ENCODE measurements around the gene ITGAD. TPM values are rescaled to one million over a fixed set of nuclear protein-coding genes. Genes with fewer than 3 reads are reported as not detected.

ITGAD gene
- total RNA-seq, 1 experiment from 2014 or later, result not detected

DNA sequence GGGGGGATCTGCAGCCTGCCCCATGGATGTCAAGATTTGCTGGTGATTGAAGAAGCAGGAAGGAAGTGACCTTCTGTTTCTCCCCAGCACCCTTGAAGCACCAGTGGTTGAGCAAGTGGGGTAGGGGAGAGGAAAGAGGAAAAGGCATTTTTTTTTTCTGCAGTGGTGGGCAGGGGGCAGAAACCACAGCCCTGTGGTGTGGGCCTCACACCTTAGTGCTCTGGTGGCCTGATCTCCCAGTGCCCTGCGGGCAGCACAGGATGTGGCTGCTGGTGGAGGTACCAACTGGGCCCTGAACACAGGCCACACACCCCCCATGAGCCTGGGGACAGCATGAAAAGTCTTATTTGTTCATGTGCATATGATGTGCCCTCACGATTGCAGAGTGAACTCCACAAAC lies 7.1 kb downstream of the ITGAD start:
- no peak overlapping the region for H3K4me3 Mint-ChIP-seq

DNA sequence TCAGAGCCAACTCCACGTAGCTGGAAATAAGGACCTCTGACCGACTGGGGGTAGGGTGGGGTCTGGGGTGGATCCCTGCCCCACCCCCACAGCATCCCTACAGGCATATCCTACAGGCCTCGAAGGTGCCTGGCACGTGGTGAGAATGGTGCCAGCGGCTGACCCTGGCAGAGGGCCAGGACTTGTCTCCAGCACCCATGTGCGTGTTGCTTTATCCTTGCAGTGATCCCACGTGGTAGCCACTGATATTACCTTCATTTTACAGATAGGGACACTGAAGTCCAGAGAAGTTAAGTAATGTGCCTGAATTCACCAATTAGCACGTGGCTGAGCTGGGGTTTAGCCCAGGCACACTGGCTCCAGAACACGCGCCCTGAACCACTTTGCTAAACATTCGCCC lies 8.3 kb downstream of the ITGAD start:
- Mint-ChIP-seq H3K27ac (no peak overlapping the region), H3K27me3 (ENCODE audit: low read depth) (no peaks in the 10 kb centered on the region; the same call in 1 of the 2 replicates), H3K4me3 (no peak overlapping the region), H3K4me1 (no peaks in the 10 kb centered on the region), H3K36me3 (no peaks in the 10 kb centered on the region), H3K9me3 (peaks cover 11% of the 10 kb centered on the region)
- TF ChIP-seq, protein P1, sequence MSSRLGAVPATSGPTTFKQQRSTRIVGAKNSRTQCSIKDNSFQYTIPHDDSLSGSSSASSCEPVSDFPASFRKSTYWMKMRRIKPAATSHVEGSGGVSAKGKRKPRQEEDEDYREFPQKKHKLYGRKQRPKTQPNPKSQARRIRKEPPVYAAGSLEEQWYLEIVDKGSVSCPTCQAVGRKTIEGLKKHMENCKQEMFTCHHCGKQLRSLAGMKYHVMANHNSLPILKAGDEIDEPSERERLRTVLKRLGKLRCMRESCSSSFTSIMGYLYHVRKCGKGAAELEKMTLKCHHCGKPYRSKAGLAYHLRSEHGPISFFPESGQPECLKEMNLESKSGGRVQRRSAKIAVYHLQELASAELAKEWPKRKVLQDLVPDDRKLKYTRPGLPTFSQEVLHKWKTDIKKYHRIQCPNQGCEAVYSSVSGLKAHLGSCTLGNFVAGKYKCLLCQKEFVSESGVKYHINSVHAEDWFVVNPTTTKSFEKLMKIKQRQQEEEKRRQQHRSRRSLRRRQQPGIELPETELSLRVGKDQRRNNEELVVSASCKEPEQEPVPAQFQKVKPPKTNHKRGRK (CRISPR knock-in tag; IDR thresholded peaks at IDR 0.05; ENCODE audit: borderline replicate concordance), result no peak
- TF ChIP-seq, protein P2, sequence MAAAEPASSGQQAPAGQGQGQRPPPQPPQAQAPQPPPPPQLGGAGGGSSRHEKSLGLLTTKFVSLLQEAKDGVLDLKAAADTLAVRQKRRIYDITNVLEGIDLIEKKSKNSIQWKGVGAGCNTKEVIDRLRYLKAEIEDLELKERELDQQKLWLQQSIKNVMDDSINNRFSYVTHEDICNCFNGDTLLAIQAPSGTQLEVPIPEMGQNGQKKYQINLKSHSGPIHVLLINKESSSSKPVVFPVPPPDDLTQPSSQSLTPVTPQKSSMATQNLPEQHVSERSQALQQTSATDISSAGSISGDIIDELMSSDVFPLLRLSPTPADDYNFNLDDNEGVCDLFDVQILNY (CRISPR knock-in tag; IDR thresholded peaks at IDR 0.05), result no peak
- TF ChIP-seq ATF1 (CRISPR knock-in tag; IDR thresholded peaks at IDR 0.05) (no peak), ZBTB21 (CRISPR knock-in tag; IDR thresholded peaks at IDR 0.05; ENCODE audit: borderline replicate concordance) (no peak), FOXP1 (CRISPR knock-in tag; IDR thresholded peaks at IDR 0.05; ENCODE audit: borderline replicate concordance) (no peak), FOXJ3 (CRISPR knock-in tag; IDR thresholded peaks at IDR 0.05; ENCODE audit: borderline replicate concordance) (no peak), PRRX2 (CRISPR knock-in tag; IDR thresholded peaks at IDR 0.05) (no peak)
- TF ChIP-seq, protein P3, sequence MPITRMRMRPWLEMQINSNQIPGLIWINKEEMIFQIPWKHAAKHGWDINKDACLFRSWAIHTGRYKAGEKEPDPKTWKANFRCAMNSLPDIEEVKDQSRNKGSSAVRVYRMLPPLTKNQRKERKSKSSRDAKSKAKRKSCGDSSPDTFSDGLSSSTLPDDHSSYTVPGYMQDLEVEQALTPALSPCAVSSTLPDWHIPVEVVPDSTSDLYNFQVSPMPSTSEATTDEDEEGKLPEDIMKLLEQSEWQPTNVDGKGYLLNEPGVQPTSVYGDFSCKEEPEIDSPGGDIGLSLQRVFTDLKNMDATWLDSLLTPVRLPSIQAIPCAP (CRISPR knock-in tag; IDR thresholded peaks at IDR 0.05), result no peak
- TF ChIP-seq, protein P4, sequence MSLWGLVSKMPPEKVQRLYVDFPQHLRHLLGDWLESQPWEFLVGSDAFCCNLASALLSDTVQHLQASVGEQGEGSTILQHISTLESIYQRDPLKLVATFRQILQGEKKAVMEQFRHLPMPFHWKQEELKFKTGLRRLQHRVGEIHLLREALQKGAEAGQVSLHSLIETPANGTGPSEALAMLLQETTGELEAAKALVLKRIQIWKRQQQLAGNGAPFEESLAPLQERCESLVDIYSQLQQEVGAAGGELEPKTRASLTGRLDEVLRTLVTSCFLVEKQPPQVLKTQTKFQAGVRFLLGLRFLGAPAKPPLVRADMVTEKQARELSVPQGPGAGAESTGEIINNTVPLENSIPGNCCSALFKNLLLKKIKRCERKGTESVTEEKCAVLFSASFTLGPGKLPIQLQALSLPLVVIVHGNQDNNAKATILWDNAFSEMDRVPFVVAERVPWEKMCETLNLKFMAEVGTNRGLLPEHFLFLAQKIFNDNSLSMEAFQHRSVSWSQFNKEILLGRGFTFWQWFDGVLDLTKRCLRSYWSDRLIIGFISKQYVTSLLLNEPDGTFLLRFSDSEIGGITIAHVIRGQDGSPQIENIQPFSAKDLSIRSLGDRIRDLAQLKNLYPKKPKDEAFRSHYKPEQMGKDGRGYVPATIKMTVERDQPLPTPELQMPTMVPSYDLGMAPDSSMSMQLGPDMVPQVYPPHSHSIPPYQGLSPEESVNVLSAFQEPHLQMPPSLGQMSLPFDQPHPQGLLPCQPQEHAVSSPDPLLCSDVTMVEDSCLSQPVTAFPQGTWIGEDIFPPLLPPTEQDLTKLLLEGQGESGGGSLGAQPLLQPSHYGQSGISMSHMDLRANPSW (CRISPR knock-in tag; conservative IDR thresholded peaks at IDR 0.05; ENCODE audit: low read depth), result no peak
- TF ChIP-seq, protein P5, sequence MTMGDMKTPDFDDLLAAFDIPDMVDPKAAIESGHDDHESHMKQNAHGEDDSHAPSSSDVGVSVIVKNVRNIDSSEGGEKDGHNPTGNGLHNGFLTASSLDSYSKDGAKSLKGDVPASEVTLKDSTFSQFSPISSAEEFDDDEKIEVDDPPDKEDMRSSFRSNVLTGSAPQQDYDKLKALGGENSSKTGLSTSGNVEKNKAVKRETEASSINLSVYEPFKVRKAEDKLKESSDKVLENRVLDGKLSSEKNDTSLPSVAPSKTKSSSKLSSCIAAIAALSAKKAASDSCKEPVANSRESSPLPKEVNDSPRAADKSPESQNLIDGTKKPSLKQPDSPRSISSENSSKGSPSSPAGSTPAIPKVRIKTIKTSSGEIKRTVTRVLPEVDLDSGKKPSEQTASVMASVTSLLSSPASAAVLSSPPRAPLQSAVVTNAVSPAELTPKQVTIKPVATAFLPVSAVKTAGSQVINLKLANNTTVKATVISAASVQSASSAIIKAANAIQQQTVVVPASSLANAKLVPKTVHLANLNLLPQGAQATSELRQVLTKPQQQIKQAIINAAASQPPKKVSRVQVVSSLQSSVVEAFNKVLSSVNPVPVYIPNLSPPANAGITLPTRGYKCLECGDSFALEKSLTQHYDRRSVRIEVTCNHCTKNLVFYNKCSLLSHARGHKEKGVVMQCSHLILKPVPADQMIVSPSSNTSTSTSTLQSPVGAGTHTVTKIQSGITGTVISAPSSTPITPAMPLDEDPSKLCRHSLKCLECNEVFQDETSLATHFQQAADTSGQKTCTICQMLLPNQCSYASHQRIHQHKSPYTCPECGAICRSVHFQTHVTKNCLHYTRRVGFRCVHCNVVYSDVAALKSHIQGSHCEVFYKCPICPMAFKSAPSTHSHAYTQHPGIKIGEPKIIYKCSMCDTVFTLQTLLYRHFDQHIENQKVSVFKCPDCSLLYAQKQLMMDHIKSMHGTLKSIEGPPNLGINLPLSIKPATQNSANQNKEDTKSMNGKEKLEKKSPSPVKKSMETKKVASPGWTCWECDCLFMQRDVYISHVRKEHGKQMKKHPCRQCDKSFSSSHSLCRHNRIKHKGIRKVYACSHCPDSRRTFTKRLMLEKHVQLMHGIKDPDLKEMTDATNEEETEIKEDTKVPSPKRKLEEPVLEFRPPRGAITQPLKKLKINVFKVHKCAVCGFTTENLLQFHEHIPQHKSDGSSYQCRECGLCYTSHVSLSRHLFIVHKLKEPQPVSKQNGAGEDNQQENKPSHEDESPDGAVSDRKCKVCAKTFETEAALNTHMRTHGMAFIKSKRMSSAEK (CRISPR knock-in tag; IDR thresholded peaks at IDR 0.05; ENCODE audit: borderline replicate concordance), result no peak
- TF ChIP-seq, protein P6, sequence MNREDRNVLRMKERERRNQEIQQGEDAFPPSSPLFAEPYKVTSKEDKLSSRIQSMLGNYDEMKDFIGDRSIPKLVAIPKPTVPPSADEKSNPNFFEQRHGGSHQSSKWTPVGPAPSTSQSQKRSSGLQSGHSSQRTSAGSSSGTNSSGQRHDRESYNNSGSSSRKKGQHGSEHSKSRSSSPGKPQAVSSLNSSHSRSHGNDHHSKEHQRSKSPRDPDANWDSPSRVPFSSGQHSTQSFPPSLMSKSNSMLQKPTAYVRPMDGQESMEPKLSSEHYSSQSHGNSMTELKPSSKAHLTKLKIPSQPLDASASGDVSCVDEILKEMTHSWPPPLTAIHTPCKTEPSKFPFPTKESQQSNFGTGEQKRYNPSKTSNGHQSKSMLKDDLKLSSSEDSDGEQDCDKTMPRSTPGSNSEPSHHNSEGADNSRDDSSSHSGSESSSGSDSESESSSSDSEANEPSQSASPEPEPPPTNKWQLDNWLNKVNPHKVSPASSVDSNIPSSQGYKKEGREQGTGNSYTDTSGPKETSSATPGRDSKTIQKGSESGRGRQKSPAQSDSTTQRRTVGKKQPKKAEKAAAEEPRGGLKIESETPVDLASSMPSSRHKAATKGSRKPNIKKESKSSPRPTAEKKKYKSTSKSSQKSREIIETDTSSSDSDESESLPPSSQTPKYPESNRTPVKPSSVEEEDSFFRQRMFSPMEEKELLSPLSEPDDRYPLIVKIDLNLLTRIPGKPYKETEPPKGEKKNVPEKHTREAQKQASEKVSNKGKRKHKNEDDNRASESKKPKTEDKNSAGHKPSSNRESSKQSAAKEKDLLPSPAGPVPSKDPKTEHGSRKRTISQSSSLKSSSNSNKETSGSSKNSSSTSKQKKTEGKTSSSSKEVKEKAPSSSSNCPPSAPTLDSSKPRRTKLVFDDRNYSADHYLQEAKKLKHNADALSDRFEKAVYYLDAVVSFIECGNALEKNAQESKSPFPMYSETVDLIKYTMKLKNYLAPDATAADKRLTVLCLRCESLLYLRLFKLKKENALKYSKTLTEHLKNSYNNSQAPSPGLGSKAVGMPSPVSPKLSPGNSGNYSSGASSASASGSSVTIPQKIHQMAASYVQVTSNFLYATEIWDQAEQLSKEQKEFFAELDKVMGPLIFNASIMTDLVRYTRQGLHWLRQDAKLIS (CRISPR knock-in tag; IDR thresholded peaks at IDR 0.05; ENCODE audit: borderline replicate concordance), result no peak
- ChIA-PET CTCF (no interaction called here), POLR2A (no interaction called here)
- DNase-seq (ENCODE audit: low spot score) (no peak), ATAC-seq (no peak)

More for the DNA sequence above, 7.1 kb downstream of the ITGAD start:
- TF ChIP-seq FOXP1 (CRISPR knock-in tag; IDR thresholded peaks at IDR 0.05; ENCODE audit: borderline replicate concordance) (no peak), ZNF396 (CRISPR knock-in tag; IDR thresholded peaks at IDR 0.05; ENCODE audit: borderline replicate concordance) (no peak), ATF1 (CRISPR knock-in tag; IDR thresholded peaks at IDR 0.05) (no peak), ETV6 (CRISPR knock-in tag; IDR thresholded peaks at IDR 0.05) (no peak)
- TF ChIP-seq, protein P6 (CRISPR knock-in tag; IDR thresholded peaks at IDR 0.05; ENCODE audit: borderline replicate concordance), result no peak
- ChIA-PET POLR2A (no interaction called here), CTCF (no interaction called here)
- DNase-seq (ENCODE audit: low spot score) (no peak), ATAC-seq (no peak)
- H3K27me3 Mint-ChIP-seq (ENCODE audit: low read depth), result no peaks in the 10 kb centered on the region; the same call in 1 of the 2 replicates
- H3K4me1 Mint-ChIP-seq, result no peaks in the 10 kb centered on the region
- peaks cover 11% of the 10 kb centered on the region for H3K9me3 Mint-ChIP-seq
- H3K36me3 Mint-ChIP-seq, result no peaks in the 10 kb centered on the region
- H3K27ac Mint-ChIP-seq, result no peak overlapping the region
